HCT116 (cell line): ENCODE data around the gene ARF5.

Source experiments
- CEBPB ChIP-seq: IDR thresholded peaks from 2 replicates; pipeline ENCODE4 v1.6.1; 2012; ENCODE audit warnings: low read depth
- EZH2 ChIP-seq: fragments of 200-600 bp; sonication (generic); IDR thresholded peaks from 2 replicates; pipeline ENCODE4 v1.6.1; 2017; ENCODE audit warnings: antibody characterized with exemption, mixed run types
- POLR2A ChIP-seq: IDR thresholded peaks from 2 replicates; pipeline ENCODE4 v1.7.0; 2011; ENCODE audit warnings: borderline replicate concordance; ENCODE audit not compliant: insufficient read depth, insufficient read length; ENCODE audit errors: extremely low read depth
- POLR2AphosphoS5 ChIP-seq: IDR thresholded peaks from 2 replicates; pipeline ENCODE4 v1.6.1; 2011; ENCODE audit warnings: mild to moderate bottlenecking, low read depth, low read length, moderate library complexity
- SIN3A ChIP-seq: IDR thresholded peaks from 2 replicates; pipeline ENCODE4 v1.6.1; 2012; ENCODE audit warnings: low read depth
- TCF7L2 ChIP-seq: IDR thresholded peaks from 2 replicates; pipeline ENCODE4 v1.7.0; 2011; ENCODE audit warnings: borderline replicate concordance, inconsistent platforms; ENCODE audit not compliant: insufficient read depth, insufficient read length; ENCODE audit errors: extremely low read depth
- ZFX ChIP-seq: fragments of 450-650 bp; IDR thresholded peaks from 2 replicates; pipeline ENCODE4 v1.6.1; 2017
- TF ChIP-seq, protein P1 (sequence below), 3 experiments: fragments of 200-600 bp in 1 of 3; sonication (generic) in 1 of 3; IDR thresholded peaks in 2 of 3; conservative IDR thresholded peaks in 1 of 3; 2 replicates each; pipeline ENCODE4 v1.5.1; 2012 to 2017; ENCODE audit warnings: low read depth in 2 of 3, low read length in 2 of 3, antibody characterized with exemption in 1 of 3, borderline replicate concordance in 1 of 3, control low read depth in 1 of 3, mild to moderate bottlenecking in 1 of 3, mixed read lengths in 1 of 3, mixed run types in 1 of 3, moderate library complexity in 1 of 3; ENCODE audit not compliant: insufficient read depth in 1 of 3
- TF ChIP-seq, protein P2 (sequence below): IDR thresholded peaks from 2 replicates; pipeline ENCODE4 v1.6.1; 2011; ENCODE audit warnings: mild to moderate bottlenecking, low read length, moderate library complexity; ENCODE audit not compliant: insufficient replicate concordance; ENCODE audit errors: extremely low read depth

DNA sequence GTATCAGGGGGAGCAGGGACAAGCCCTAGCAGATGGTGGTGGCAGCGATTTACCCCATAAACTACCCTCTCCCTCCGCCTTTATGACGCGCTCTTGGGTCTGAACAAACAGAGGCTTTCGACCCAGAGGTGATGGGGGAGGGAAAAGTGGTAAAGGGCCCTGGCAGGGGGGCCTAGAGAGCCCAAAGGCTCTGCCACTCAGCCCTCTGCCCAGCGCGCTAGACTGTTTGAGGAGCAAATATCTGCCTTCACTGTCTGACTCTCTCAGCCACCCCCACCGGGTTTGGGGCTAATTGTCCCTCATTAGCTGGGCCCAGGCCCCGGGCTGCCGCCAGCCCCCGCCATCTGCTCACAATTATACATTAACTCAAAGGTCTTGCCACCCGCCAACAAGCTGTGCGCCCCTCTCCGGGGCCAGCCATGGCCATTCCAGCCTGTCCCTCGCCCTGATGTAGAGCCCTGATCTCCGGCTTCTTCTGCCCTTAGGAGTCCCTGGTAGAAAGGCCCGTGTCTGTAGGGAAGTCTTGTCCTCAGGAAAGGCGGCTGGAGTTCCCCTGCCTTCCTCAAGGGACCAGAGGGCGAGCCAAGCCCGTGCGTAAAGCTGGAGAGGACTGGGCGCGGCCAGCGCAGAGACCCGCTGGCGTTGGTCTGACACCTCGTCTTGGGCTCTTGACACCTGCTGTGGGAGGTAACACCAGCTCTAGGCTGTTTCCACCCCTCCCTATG lies 31.6 kb downstream of the ARF5 start:
- TF ChIP-seq ZFX (no peak), POLR2AphosphoS5 (no peak), EZH2 (no peak), POLR2A (no peak), TCF7L2 (no peak), CEBPB (no peak), SIN3A (no peak)
- TF ChIP-seq, protein P1, sequence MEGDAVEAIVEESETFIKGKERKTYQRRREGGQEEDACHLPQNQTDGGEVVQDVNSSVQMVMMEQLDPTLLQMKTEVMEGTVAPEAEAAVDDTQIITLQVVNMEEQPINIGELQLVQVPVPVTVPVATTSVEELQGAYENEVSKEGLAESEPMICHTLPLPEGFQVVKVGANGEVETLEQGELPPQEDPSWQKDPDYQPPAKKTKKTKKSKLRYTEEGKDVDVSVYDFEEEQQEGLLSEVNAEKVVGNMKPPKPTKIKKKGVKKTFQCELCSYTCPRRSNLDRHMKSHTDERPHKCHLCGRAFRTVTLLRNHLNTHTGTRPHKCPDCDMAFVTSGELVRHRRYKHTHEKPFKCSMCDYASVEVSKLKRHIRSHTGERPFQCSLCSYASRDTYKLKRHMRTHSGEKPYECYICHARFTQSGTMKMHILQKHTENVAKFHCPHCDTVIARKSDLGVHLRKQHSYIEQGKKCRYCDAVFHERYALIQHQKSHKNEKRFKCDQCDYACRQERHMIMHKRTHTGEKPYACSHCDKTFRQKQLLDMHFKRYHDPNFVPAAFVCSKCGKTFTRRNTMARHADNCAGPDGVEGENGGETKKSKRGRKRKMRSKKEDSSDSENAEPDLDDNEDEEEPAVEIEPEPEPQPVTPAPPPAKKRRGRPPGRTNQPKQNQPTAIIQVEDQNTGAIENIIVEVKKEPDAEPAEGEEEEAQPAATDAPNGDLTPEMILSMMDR (IDR thresholded peaks at IDR 0.05 in 2 of 3, conservative IDR thresholded peaks at IDR 0.05 in 1 of 3; ENCODE audit: borderline replicate concordance in 1 of 3, insufficient read depth in 1 of 3, low read depth in 2 of 3, low read length in 2 of 3) = no peak
- TF ChIP-seq, protein P2, sequence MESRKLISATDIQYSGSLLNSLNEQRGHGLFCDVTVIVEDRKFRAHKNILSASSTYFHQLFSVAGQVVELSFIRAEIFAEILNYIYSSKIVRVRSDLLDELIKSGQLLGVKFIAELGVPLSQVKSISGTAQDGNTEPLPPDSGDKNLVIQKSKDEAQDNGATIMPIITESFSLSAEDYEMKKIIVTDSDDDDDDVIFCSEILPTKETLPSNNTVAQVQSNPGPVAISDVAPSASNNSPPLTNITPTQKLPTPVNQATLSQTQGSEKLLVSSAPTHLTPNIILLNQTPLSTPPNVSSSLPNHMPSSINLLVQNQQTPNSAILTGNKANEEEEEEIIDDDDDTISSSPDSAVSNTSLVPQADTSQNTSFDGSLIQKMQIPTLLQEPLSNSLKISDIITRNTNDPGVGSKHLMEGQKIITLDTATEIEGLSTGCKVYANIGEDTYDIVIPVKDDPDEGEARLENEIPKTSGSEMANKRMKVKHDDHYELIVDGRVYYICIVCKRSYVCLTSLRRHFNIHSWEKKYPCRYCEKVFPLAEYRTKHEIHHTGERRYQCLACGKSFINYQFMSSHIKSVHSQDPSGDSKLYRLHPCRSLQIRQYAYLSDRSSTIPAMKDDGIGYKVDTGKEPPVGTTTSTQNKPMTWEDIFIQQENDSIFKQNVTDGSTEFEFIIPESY = no peak
